Ovary (tissue), 9 donors: ENCODE data around the gene PDK2. TPM values are rescaled to one million over a fixed set of nuclear protein-coding genes. Genes with fewer than 3 reads are reported as not detected.

Experiments
- DNase-seq, 5 donors: peaks; one replicate each; pipeline ENCODE4 v3.0.0-alpha.2; 2019 to 2020
- H3K27ac ChIP-seq, 2 donors: fragments of 200-600 bp; one replicate each; pipeline versions ENCODE4 v1.5.1 to v1.8.0; 2019 to 2022
- H3K27me3 ChIP-seq: fragments of 200-600 bp; one replicate; pipeline ENCODE4 v1.8.0; 2022
- H3K36me3 ChIP-seq: fragments of 200-600 bp; sonication (generic); one replicate; pipeline ENCODE4 v1.5.1; 2019
- H3K4me1 ChIP-seq: one replicate; pipeline ENCODE4 v1.8.1; 2013; ENCODE audit warnings: mild to moderate bottlenecking, moderate library complexity; ENCODE audit not compliant: insufficient read depth
- H3K4me3 ChIP-seq: fragments of 200-600 bp; sonication (generic); one replicate; pipeline ENCODE4 v1.5.1; 2017
- H3K9me3 ChIP-seq, 2 donors: fragments of 200-600 bp in 1 of 2; sonication (generic) in 1 of 2; one replicate each; pipeline versions ENCODE4 v1.5.1 to v1.8.1; 2013 to 2019; ENCODE audit warnings: mild to moderate bottlenecking in 1 of 2, moderate library complexity in 1 of 2
- EP300 ChIP-seq: sonication (generic); formaldehyde crosslinking; IDR thresholded peaks from one replicate; pipeline ENCODE4 v1.6.1; 2017; ENCODE audit warnings: antibody characterized with exemption
- POLR2A ChIP-seq: fragments of 450-650 bp; IDR thresholded peaks from one replicate; pipeline ENCODE4 v1.6.1; 2017; ENCODE audit warnings: antibody characterized with exemption, mild to moderate bottlenecking, moderate library complexity
- WGBS, 3 donors: extraction: QIAGEN DNeasy Blood & Tissue Kit in 1 of 3; methylation state at CpG; one replicate each; pipeline versions ENCODE4 v1.1.5 to v1.1.7; 2013 to 2017; 5-methylcytosine and 5-hydroxymethylcytosine counted together
- intact Hi-C, 4 donors: fragments of 100-400 bp; cut with DNase I; formaldehyde crosslinking; loops; one replicate each; pipeline versions ENCODE4 v1.11.0 to v1.15.1; 2022 to 2023
- polyA plus RNA-seq, 2 donors: library from polyadenylated mRNA; stranded (reverse); fragments of 200-250 nt in 1 of 2; fragments of 350-450 nt in 1 of 2; fragmentation: Illumina TruSeq in 1 of 2; extraction: RNeasy Lipid Tissue Mini Kit (QIAGEN cat#74804) in 1 of 2; gene quantifications; one replicate each; pipeline ENCODE4 v1.2.3, GENCODE V29; 2013 to 2014
- total RNA-seq, 7 donors: library from RNA; depleted of rRNA in 2 of 7; stranded (reverse); fragments of >200 nt in 2 of 7; fragmentation: NEBNext Ultra II Directional in 3 of 7; extraction: Animal tissue kit (Norgen Biotek cat#: 25700) in 3 of 7; gene quantifications; one replicate each; pipeline versions ENCODE4 v1.1.0 to v1.2.4, GENCODE V29; 2016 to 2023
- TF ChIP-seq, protein P1 (sequence below), 3 donors: fragments of 450-650 bp in 2 of 3; fragments of 200-600 bp in 1 of 3; IDR thresholded peaks; one replicate each; pipeline versions ENCODE4 v1.5.1 to v1.8.0; 2016 to 2022; ENCODE audit warnings: antibody characterized with exemption in 3 of 3, mild to moderate bottlenecking in 1 of 3
- donor health status: DM: no; HTN: no; CAD: no; lungs with moderate emphysema.
- donor health status: DM: no; HTN: no; CAD: no.
- donor health status: Bipolar disorder and iron deficiency.
- donor health status: DM: yes; HTN: yes; CAD: no.
- donor health status: DM: no; HTN: no; CAD: no.
- donor health status: DM: yes; HTN: yes; CAD: no.

The PDK2 gene
- total and polyA plus RNA-seq, 9 donors = 36.5 to 83.2 (median 54.7) TPM

DNA sequence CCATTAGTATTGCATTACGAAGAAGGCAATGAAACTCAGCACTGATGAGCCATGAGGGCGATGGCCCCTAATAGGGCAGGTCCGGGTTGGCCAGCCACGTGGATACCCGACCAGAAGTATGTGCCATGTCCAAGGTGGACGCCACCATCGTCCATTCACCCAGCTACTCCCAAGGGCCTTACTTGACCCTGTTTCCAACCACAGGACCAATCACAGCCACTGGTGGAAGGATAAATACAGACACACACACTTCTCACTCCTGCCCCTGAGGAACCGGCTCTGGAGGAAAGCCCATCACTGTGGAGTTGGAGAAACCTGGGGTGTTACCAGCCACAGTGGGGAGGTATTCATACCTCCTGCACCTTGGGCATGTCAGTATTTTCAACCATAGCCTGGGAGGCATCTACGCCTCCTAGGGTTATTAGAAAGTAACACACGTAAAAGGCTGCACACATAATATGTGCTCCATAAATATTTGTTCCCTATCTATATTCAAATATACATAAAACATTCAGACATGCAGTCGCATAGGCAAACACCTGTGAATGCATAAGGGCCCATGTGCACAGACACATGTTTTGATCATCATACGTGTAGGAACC lies 44.6 kb upstream of the PDK2 start:
- 94 to 95% (median 94%) methylated on average over 12 of the region's 12 CpGs for WGBS, 3 donors
- intact Hi-C loops = no loop called here
- Histone ChIP-seq H3K9me3 (no peaks in the 10 kb centered on the region), H3K27me3 (no peaks in the 10 kb centered on the region), H3K4me1 (peaks cover 5% of the 10 kb centered on the region), H3K36me3 (no peaks in the 10 kb centered on the region), H3K27ac (no peak overlapping the region), H3K4me3 (no peak overlapping the region)
- TF ChIP-seq, protein P1, sequence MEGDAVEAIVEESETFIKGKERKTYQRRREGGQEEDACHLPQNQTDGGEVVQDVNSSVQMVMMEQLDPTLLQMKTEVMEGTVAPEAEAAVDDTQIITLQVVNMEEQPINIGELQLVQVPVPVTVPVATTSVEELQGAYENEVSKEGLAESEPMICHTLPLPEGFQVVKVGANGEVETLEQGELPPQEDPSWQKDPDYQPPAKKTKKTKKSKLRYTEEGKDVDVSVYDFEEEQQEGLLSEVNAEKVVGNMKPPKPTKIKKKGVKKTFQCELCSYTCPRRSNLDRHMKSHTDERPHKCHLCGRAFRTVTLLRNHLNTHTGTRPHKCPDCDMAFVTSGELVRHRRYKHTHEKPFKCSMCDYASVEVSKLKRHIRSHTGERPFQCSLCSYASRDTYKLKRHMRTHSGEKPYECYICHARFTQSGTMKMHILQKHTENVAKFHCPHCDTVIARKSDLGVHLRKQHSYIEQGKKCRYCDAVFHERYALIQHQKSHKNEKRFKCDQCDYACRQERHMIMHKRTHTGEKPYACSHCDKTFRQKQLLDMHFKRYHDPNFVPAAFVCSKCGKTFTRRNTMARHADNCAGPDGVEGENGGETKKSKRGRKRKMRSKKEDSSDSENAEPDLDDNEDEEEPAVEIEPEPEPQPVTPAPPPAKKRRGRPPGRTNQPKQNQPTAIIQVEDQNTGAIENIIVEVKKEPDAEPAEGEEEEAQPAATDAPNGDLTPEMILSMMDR (IDR thresholded peaks at IDR 0.05) = no peak
- TF ChIP-seq EP300 = no peak
- no peak for TF ChIP-seq POLR2A
- DNase-seq = no peak

DNA sequence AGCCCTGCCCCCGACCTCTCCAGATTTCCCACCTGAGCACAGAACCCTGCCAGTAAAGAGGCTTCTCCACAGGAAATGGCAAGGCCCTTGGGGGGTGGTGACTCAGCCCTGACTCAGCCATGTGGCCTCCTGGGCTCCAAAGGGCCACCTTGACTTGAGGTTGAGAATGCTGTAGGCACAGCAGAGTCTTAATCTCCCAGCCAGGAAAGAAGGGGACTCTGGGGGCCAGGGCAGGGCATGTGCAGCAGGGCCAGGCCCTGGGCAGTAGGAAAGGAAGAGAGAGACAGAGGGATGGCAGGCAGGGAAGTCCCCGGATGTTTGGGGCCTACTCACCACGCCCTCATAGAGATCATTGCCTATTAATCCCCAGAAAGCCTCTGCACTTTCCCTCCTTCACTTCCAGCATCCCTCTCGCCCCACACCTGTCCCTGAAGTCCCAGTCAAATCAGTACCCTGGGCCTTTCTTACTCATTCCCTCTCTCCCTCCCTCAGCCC lies 44.0 kb upstream of the PDK2 start:
- Histone ChIP-seq H3K4me1 (peaks cover 5% of the 10 kb centered on the region), H3K36me3 (no peaks in the 10 kb centered on the region), H3K9me3 (no peaks in the 10 kb centered on the region), H3K27ac (no peak overlapping the region), H3K4me3 (no peak overlapping the region), H3K27me3 (no peaks in the 10 kb centered on the region)
- TF ChIP-seq EP300 (no peak), POLR2A (no peak)
- TF ChIP-seq, protein P1 (IDR thresholded peaks at IDR 0.05) = no peak
- intact Hi-C loops = no loop called here
- WGBS, 3 donors = 87 to 95% (median 90%) methylated on average over 4 of the region's 4 CpGs
- peak in 1 of 5 donors; percentile 22 for DNase-seq

DNA sequence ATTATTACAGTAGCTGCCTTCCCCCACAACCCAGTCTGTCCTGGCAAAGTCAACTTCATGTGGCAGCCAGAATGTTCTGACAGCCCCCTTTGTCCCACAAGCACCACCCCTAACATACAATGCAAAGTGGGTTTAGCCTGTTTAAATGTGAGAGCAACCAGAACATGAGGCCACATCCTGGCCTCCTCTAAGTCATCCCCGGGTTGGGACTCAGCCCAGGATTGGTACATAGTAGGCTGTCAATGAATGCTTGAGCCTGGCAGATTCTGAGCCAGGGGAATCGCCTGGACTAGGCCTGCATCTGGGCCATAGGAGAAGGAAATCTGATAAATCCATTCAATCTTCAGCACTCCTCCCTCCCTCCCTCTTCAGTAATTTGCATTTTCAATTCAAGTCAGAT lies 43.5 kb upstream of the PDK2 start:
- intact Hi-C loops = no loop called here
- H3K36me3 ChIP-seq = no peaks in the 10 kb centered on the region
- 81 to 88% (median 85%) methylated on average over 2 of the region's 2 CpGs for WGBS, 3 donors
- H3K9me3 ChIP-seq = no peaks in the 10 kb centered on the region
- H3K27ac ChIP-seq = no peak overlapping the region
- peaks cover 5% of the 10 kb centered on the region for H3K4me1 ChIP-seq
- DNase-seq = no peak
- TF ChIP-seq, protein P1 (IDR thresholded peaks at IDR 0.05) = no peak
- TF ChIP-seq EP300 (no peak), POLR2A (no peak)
- H3K27me3 ChIP-seq = no peaks in the 10 kb centered on the region
- H3K4me3 ChIP-seq = no peak overlapping the region

DNA sequence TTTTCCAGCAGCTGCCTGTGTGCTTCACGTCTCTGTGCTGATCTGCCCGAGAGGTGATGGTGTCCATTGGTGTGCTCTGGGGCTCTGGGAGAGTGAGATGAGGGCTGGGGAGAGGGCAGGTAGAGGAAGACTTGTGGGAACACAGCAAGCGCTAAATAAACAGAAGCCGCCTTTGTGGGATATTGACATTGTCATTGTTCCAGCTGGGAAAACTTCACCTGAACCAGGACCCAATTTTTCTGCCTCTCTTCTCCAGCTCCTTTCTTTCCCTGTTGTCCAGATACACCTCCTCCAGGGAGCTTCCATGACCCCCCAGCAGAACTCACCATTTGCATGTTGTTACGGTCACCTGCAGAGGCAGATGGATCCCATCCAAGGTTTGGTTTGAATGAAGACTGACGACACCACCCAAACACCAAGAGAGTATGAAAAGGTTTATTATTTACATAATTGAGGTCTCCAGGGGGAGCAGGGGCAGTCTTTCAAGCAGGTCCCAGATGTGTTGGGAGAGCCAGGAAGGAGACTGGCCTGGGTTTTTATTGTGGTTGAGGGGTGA lies 42.8 kb upstream of the PDK2 start:
- peaks cover 6% of the 10 kb centered on the region for H3K4me1 ChIP-seq
- intact Hi-C loops = no loop called here

More for the DNA sequence above, 42.8 kb upstream of the PDK2 start:
- no peak for DNase-seq
- H3K27me3 ChIP-seq = no peaks in the 10 kb centered on the region
- H3K27ac ChIP-seq = no peak overlapping the region
- no peaks in the 10 kb centered on the region for H3K36me3 ChIP-seq
- 87 to 90% (median 88%) methylated on average over 6 of the region's 6 CpGs for WGBS, 3 donors
- no peak overlapping the region for H3K4me3 ChIP-seq
- H3K9me3 ChIP-seq = no peaks in the 10 kb centered on the region
- TF ChIP-seq POLR2A (no peak), EP300 (no peak)
- TF ChIP-seq, protein P1 (IDR thresholded peaks at IDR 0.05) = no peak
